Skeletal muscle satellite cell (primary cell): ENCODE measurements around the gene EDA.

Source experiments
- H3K27me3 ChIP-seq: 2 replicates; pipeline ENCODE4 v1.7.0; 2013; ENCODE audit warnings: low read length; ENCODE audit not compliant: control insufficient read depth, insufficient read depth
- H3K36me3 ChIP-seq: 2 replicates; pipeline ENCODE4 v1.7.0; 2013; ENCODE audit warnings: mild to moderate bottlenecking, control low read depth, low read length; ENCODE audit not compliant: insufficient read depth
- H3K4me1 ChIP-seq: 2 replicates; pipeline ENCODE4 v1.7.0; 2013; ENCODE audit warnings: low read length; ENCODE audit not compliant: control insufficient read depth, insufficient read depth
- H3K4me2 ChIP-seq: 2 replicates; pipeline ENCODE4 v1.7.0; 2013; ENCODE audit warnings: mild to moderate bottlenecking, low read length
- H3K4me3 ChIP-seq: 2 replicates; pipeline ENCODE4 v1.7.0; 2013; ENCODE audit warnings: low read length
- H3K9ac ChIP-seq: 2 replicates; pipeline ENCODE4 v1.7.0; 2013; ENCODE audit warnings: mild to moderate bottlenecking, low read depth, low read length, moderate library complexity
- H3K9me3 ChIP-seq: replicated peaks from 2 replicates; pipeline ENCODE4 v1.7.0; 2013; ENCODE audit warnings: mild to moderate bottlenecking, control low read depth, low read length

The EDA gene

DNA sequence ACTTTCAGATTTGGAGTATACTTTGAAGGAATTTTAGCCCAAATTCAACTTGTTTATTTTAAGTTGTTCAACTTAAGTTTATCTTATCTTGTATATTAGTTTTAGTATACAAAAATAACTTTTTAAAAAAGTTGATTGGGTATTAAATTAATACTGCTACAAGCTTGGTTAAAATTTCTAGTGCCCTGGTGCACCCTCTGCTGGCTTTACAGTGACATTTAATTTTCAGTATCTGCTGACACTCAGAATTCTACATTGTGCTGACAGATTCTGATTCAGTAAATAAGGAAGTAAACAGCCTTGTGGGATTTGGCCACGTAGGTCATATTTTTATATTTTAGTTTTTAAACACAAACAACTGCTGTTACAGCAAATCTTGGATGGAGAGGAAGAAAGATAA is 2.9 kb downstream of the EDA start:
- H3K4me1 ChIP-seq = no peaks in the 10 kb centered on the region
- H3K4me3 ChIP-seq = no peak overlapping the region
- peaks cover 34% of the 10 kb centered on the region for H3K27me3 ChIP-seq
- no peak overlapping the region for H3K4me2 ChIP-seq
- no peaks in the 10 kb centered on the region for H3K36me3 ChIP-seq
- no peaks in the 10 kb centered on the region for H3K9me3 ChIP-seq
- H3K9ac ChIP-seq = no peak overlapping the region

GRCh38 chrX:69626129-69626528 is 10.2 kb downstream of the EDA start:
- H3K9ac ChIP-seq = no peak overlapping the region
- no peaks in the 10 kb centered on the region for H3K36me3 ChIP-seq
- H3K27me3 ChIP-seq = peaks cover 2% of the 10 kb centered on the region
- no peak overlapping the region for H3K4me3 ChIP-seq
- no peak overlapping the region for H3K4me2 ChIP-seq
- H3K4me1 ChIP-seq = no peaks in the 10 kb centered on the region
- H3K9me3 ChIP-seq = no peaks in the 10 kb centered on the region

DNA sequence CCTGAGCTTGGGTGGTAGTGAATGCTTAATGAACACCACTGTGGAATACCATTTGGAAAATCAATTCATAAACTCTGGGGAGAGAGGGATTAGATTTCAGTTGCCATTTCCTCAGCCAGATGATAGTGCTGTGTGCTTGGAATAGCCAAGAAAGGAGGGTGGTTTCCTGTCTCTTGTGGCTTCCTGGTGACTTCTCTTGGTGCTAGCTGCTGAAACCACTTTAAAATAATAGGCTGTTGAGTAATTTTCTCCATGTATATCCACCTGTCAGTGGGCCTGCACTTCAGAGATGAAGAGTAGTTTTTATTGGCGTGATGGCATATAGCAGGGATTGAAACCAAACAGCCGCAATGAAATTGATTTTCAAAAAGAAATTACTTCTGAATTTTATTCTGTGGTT is 11.8 kb downstream of the EDA start:
- Histone ChIP-seq H3K4me1 (no peaks in the 10 kb centered on the region), H3K9ac (no peak overlapping the region), H3K27me3 (peaks cover 9% of the 10 kb centered on the region), H3K9me3 (no peaks in the 10 kb centered on the region), H3K4me3 (no peak overlapping the region), H3K36me3 (no peaks in the 10 kb centered on the region), H3K4me2 (no peak overlapping the region)

GRCh38 chrX:69630147-69630546 is 14.2 kb downstream of the EDA start:
- H3K4me2 ChIP-seq = no peak overlapping the region
- H3K4me1 ChIP-seq = no peaks in the 10 kb centered on the region
- H3K9ac ChIP-seq = no peak overlapping the region
- H3K4me3 ChIP-seq = no peak overlapping the region
- no peaks in the 10 kb centered on the region for H3K36me3 ChIP-seq
- peaks cover 9% of the 10 kb centered on the region for H3K27me3 ChIP-seq
- H3K9me3 ChIP-seq = no peaks in the 10 kb centered on the region

- no peaks in the 10 kb centered on the region for H3K27me3 ChIP-seq
These were observed 48.8 kb downstream of the EDA start for GRCh38 chrX:69664693-69665092.

DNA sequence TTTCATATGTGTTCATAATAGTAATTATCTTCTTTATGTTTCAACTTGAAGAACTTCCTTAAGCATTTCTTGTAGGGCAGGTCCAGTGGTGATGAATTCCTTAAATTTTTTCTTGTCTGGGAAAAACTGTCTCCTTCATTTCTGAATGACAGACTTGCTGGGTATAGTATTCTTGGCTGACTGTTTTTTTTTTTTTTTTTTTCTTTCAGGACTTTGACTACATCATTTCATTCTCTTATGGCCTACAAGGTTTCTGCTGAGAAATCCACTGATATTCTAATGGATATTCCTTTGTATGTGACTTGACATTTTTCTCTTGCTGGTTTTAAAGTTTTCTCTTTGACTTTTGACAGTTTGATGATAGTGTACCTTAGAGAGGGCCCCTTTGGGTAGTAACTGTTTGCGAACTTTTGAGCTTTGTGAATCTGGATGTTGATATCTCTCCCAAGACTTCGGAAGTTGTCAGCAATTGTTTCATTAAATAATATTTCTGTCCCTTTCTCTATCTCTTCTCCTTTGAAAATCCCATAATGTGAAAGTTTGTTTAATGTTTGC is 54.2 kb downstream of the EDA start:
- Histone ChIP-seq H3K4me2 (no peak overlapping the region), H3K27me3 (no peaks in the 10 kb centered on the region), H3K4me1 (no peaks in the 10 kb centered on the region), H3K36me3 (no peaks in the 10 kb centered on the region), H3K4me3 (no peak overlapping the region), H3K9me3 (peaks cover 4% of the 10 kb centered on the region), H3K9ac (no peak overlapping the region)

More at GRCh38 chrX:69664693-69665092, 48.8 kb downstream of the EDA start:
- Histone ChIP-seq H3K9me3 (no peaks in the 10 kb centered on the region), H3K9ac (no peak overlapping the region), H3K4me2 (no peak overlapping the region), H3K4me1 (no peaks in the 10 kb centered on the region), H3K36me3 (no peaks in the 10 kb centered on the region), H3K4me3 (no peak overlapping the region)

DNA sequence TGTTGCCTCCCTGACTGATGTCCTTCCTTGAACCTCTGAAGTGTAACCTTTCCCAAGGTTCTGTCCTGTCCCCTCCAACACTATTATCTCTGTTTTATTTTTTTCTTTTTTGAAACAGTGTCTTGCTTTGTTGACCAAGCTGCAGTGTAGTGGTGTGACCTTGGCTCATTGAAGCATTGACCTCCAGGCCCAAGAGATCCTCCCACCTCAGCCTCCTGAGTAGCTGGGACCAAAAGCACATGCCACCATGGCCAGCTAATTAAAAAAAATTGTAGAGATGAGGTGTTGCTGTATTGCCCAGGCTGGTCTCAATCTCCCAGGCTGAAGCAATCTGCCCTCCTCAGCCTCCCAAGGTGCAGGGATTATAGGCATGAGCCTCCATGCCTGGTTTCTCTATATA is 59.0 kb downstream of the EDA start:
- H3K36me3 ChIP-seq = no peaks in the 10 kb centered on the region
- no peaks in the 10 kb centered on the region for H3K27me3 ChIP-seq
- peaks cover 4% of the 10 kb centered on the region for H3K9me3 ChIP-seq
- H3K4me3 ChIP-seq = no peak overlapping the region
- no peak overlapping the region for H3K4me2 ChIP-seq
- H3K4me1 ChIP-seq = no peaks in the 10 kb centered on the region
- H3K9ac ChIP-seq = no peak overlapping the region

- Histone ChIP-seq H3K4me2 (no peak overlapping the region), H3K36me3 (no peaks in the 10 kb centered on the region), H3K4me3 (no peak overlapping the region), H3K4me1 (no peaks in the 10 kb centered on the region), H3K9ac (no peak overlapping the region), H3K9me3 (no peaks in the 10 kb centered on the region), H3K27me3 (no peaks in the 10 kb centered on the region)
These were observed 89.9 kb downstream of the EDA start for GRCh38 chrX:69705818-69706217.

GRCh38 chrX:69718102-69718501 is 102.2 kb downstream of the EDA start:
- H3K4me2 ChIP-seq = no peak overlapping the region
- no peak overlapping the region for H3K4me3 ChIP-seq
- no peaks in the 10 kb centered on the region for H3K9me3 ChIP-seq
- H3K9ac ChIP-seq = no peak overlapping the region
- no peaks in the 10 kb centered on the region for H3K36me3 ChIP-seq
- no peaks in the 10 kb centered on the region for H3K4me1 ChIP-seq
- no peaks in the 10 kb centered on the region for H3K27me3 ChIP-seq

DNA sequence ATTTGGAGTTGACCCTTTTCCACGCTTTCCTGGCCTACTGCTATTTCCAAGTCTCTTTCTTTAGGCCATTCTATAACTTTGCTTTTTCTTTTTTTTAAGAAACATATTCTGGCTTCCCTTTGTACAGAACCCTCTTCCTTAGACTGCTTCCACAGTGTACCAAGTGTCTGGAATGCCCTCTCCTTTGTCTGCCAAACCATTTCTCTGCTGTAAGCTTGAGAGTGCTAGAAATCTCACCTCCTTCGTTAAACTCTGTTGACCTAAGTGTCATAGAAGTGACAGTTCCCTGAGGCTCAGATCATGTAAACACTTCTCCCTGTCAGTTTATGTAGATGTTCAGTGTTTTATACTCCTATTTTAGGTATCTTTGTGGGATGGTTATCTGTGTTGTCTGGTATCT is 108.4 kb downstream of the EDA start:
- no peaks in the 10 kb centered on the region for H3K9me3 ChIP-seq
- no peaks in the 10 kb centered on the region for H3K4me1 ChIP-seq
- H3K4me3 ChIP-seq = no peak overlapping the region
- H3K27me3 ChIP-seq = no peaks in the 10 kb centered on the region
- no peak overlapping the region for H3K9ac ChIP-seq
- no peaks in the 10 kb centered on the region for H3K36me3 ChIP-seq
- no peak overlapping the region for H3K4me2 ChIP-seq

DNA sequence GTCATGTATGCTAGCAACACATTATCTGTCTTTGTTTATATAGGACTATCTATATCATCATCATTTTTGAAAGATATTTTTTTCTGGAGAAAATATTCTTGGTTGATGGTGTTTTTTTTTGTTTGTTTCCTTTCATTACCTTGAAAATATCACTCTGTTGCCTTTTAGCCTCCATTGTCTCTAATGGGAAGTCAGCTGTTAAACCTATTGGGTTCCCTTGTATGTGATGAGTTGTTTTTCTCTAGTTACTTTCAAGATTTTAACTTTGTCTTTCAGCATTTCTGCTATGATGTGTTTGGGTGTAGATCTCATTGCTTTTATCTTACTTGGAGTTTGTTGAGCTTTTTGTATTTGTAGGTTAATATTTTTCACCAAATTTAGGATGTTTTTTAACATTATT is 124.4 kb downstream of the EDA start:
- no peak overlapping the region for H3K9ac ChIP-seq
- no peak overlapping the region for H3K4me3 ChIP-seq
- no peaks in the 10 kb centered on the region for H3K36me3 ChIP-seq
- no peaks in the 10 kb centered on the region for H3K9me3 ChIP-seq
- H3K4me1 ChIP-seq = no peaks in the 10 kb centered on the region
- no peak overlapping the region for H3K4me2 ChIP-seq
- no peaks in the 10 kb centered on the region for H3K27me3 ChIP-seq

GRCh38 chrX:69741721-69742120 is 125.8 kb downstream of the EDA start:
- Histone ChIP-seq H3K4me1 (no peaks in the 10 kb centered on the region), H3K36me3 (no peaks in the 10 kb centered on the region), H3K4me3 (no peak overlapping the region), H3K9me3 (no peaks in the 10 kb centered on the region), H3K27me3 (no peaks in the 10 kb centered on the region), H3K9ac (no peak overlapping the region), H3K4me2 (no peak overlapping the region)
